WTC11 (cell line): ENCODE results near the gene ABCA13. TPM values are rescaled to one million over a fixed set of nuclear protein-coding genes. Genes with fewer than 3 reads are reported as not detected.
A peak's percentile ranks its signal among the peaks of the same experiment; 100 is the strongest.

Experiments used
- ATAC-seq: fragments of 200-7000 bp; cut with Tn5 transposase; 2 replicates; pipeline ENCODE4 v1.10.0; 2021; ENCODE audit warnings: mild to moderate bottlenecking, moderate library complexity
- CTCF ChIA-PET: fragments of 300-600 bp; sonication (Branson Sonifier 250); formaldehyde crosslinking; loops from one replicate; lab custom pipeline; 2021; ENCODE audit warnings: antibody characterized with exemption; lab: Charles Lee
- POLR2A ChIA-PET: fragments of 350-600 bp; sonication (Branson Sonifier 250); formaldehyde crosslinking; loops from one replicate; lab custom pipeline; 2021; ENCODE audit warnings: antibody characterized with exemption; lab: Charles Lee
- DNase-seq: peaks from one replicate; pipeline ENCODE4 v3.0.0; 2021; ENCODE audit warnings: low spot score
- H3K27ac Mint-ChIP-seq: 2 replicates; pipeline ENCODE4 v1.8.0; 2021; ENCODE audit warnings: mixed read lengths
- H3K27me3 Mint-ChIP-seq: 2 replicates; pipeline ENCODE4 v1.8.0; 2021; ENCODE audit warnings: low read depth, mild to moderate bottlenecking, moderate library complexity, mixed read lengths
- H3K36me3 Mint-ChIP-seq: 2 replicates; pipeline ENCODE4 v1.8.0; 2021; ENCODE audit warnings: mixed read lengths
- H3K4me1 Mint-ChIP-seq: 2 replicates; pipeline ENCODE4 v1.8.0; 2022; ENCODE audit warnings: mixed read lengths
- H3K4me3 Mint-ChIP-seq: 2 replicates; pipeline ENCODE4 v1.8.0; 2021; ENCODE audit warnings: mild to moderate bottlenecking, moderate library complexity, mixed read lengths
- H3K9me3 Mint-ChIP-seq: 2 replicates; pipeline ENCODE4 v1.8.0; 2021; ENCODE audit warnings: mixed read lengths
- CREM ChIP-seq: sonication (generic); formaldehyde crosslinking; IDR thresholded peaks from 2 replicates; pipeline ENCODE4 v1.8.1; 2022; ENCODE audit warnings: mild to moderate bottlenecking, missing genetic modification reagents, moderate library complexity
- CTCF ChIP-seq: fragments of 200-600 bp; IDR thresholded peaks from 2 replicates; pipeline ENCODE4 v1.8.0; 2022; ENCODE audit warnings: antibody characterized with exemption
- FOXK1 ChIP-seq: sonication (generic); formaldehyde crosslinking; IDR thresholded peaks from 2 replicates; pipeline ENCODE4 v1.8.0; 2022; ENCODE audit warnings: mild to moderate bottlenecking, moderate library complexity, missing genetic modification reagents
- FOXP4 ChIP-seq: sonication (generic); formaldehyde crosslinking; IDR thresholded peaks from 2 replicates; pipeline ENCODE4 v1.8.0; 2022; ENCODE audit warnings: mild to moderate bottlenecking, missing genetic modification reagents
- TCF7 ChIP-seq: sonication (generic); formaldehyde crosslinking; IDR thresholded peaks from 2 replicates; pipeline ENCODE4 v1.8.0; 2022; ENCODE audit warnings: mild to moderate bottlenecking, low read depth, missing genetic modification reagents, moderate library complexity
- TEAD1 ChIP-seq: sonication (generic); formaldehyde crosslinking; IDR thresholded peaks from 2 replicates; pipeline ENCODE4 v1.8.0; 2022; ENCODE audit warnings: mild to moderate bottlenecking, missing genetic modification reagents
- ZNF317 ChIP-seq: sonication (generic); formaldehyde crosslinking; IDR thresholded peaks from 2 replicates; pipeline ENCODE4 v1.8.1; 2023; ENCODE audit warnings: low read depth, mild to moderate bottlenecking, moderate library complexity, missing genetic modification reagents, borderline replicate concordance
- ZNF425 ChIP-seq: fragments of 250-450 bp; sonication (Bioruptor Pico); conservative IDR thresholded peaks from 2 replicates; pipeline ENCODE4 v1.9.0; 2021; ENCODE audit warnings: mild to moderate bottlenecking
- ZNF671 ChIP-seq: fragments of 250-450 bp; sonication (Bioruptor Pico); IDR thresholded peaks from 2 replicates; pipeline ENCODE4 v1.8.0; 2021; ENCODE audit warnings: mild to moderate bottlenecking
- total RNA-seq: library from RNA; stranded (reverse); gene quantifications from 3 replicates; pipeline ENCODE4 v1.2.3, GENCODE V29; 2021
- TF ChIP-seq, protein P1 (sequence below): sonication (generic); formaldehyde crosslinking; IDR thresholded peaks from 2 replicates; pipeline ENCODE4 v1.8.0; 2022; ENCODE audit warnings: mild to moderate bottlenecking, missing genetic modification reagents
- TF ChIP-seq, protein P2 (sequence below): sonication (generic); formaldehyde crosslinking; IDR thresholded peaks from 2 replicates; pipeline ENCODE4 v1.8.1; 2023; ENCODE audit warnings: mild to moderate bottlenecking, moderate library complexity, missing genetic modification reagents
- TF ChIP-seq, protein P3 (sequence below): sonication (generic); formaldehyde crosslinking; IDR thresholded peaks from 2 replicates; pipeline ENCODE4 v1.8.1; 2022; ENCODE audit warnings: mild to moderate bottlenecking, missing genetic modification reagents, moderate library complexity, borderline replicate concordance

ABCA13 gene
- total RNA-seq, 1 experiment from 2014 or later: 0.04 TPM

- POLR2A ChIA-PET: no interaction called here
- H3K4me1 Mint-ChIP-seq: peaks cover 28% of the 10 kb centered on the region
- H3K27me3 Mint-ChIP-seq: no peaks in the 10 kb centered on the region
- TF ChIP-seq TCF7 (CRISPR knock-in tag) (no peak), ZNF671 (no peak), FOXK1 (CRISPR knock-in tag) (no peak), CREM (CRISPR knock-in tag) (no peak), CTCF (no peak)
- TF ChIP-seq, protein P1, sequence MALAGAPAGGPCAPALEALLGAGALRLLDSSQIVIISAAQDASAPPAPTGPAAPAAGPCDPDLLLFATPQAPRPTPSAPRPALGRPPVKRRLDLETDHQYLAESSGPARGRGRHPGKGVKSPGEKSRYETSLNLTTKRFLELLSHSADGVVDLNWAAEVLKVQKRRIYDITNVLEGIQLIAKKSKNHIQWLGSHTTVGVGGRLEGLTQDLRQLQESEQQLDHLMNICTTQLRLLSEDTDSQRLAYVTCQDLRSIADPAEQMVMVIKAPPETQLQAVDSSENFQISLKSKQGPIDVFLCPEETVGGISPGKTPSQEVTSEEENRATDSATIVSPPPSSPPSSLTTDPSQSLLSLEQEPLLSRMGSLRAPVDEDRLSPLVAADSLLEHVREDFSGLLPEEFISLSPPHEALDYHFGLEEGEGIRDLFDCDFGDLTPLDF: no peak
- CTCF ChIA-PET: interaction anchor here (1.2 kb wide), 1 partner anchor 52 kb away, joined by 3 read pairs; no protein-coding TSS in a partner anchor
- H3K4me3 Mint-ChIP-seq: no peak overlapping the region
- H3K27ac Mint-ChIP-seq: no peak overlapping the region
- no peak for DNase-seq
- no peaks in the 10 kb centered on the region for H3K36me3 Mint-ChIP-seq
- peak; percentile 62 for ATAC-seq
- H3K9me3 Mint-ChIP-seq: no peaks in the 10 kb centered on the region
These were observed 79.2 kb downstream of the ABCA13 start for GRCh38 chr7:48250441-48250951.

DNA sequence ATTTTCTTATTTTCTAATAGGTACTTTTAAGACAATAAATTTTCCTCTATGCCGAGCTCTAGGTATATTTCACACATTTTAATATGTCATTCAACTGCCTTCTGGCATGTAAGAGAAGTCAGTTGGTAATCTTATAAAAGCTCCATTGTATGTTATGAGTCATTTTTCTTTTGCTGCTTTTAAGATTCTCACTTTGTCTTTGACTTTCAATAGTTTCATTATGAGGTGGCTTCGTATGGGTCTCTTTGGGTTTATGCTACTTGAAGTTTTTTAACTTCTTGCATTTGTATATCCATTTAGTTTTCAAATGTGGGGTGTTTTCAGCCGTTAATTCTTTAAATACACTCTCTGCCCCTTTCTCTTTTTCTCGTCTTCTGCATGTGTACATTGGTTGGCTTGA is 80.5 kb downstream of the ABCA13 start:
- TF ChIP-seq, protein P2, sequence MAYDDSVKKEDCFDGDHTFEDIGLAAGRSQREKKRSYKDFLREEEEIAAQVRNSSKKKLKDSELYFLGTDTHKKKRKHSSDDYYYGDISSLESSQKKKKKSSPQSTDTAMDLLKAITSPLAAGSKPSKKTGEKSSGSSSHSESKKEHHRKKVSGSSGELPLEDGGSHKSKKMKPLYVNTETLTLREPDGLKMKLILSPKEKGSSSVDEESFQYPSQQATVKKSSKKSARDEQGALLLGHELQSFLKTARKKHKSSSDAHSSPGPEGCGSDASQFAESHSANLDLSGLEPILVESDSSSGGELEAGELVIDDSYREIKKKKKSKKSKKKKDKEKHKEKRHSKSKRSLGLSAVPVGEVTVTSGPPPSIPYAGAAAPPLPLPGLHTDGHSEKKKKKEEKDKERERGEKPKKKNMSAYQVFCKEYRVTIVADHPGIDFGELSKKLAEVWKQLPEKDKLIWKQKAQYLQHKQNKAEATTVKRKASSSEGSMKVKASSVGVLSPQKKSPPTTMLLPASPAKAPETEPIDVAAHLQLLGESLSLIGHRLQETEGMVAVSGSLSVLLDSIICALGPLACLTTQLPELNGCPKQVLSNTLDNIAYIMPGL: no peak
- TF ChIP-seq FOXK1 (CRISPR knock-in tag) (no peak), FOXP4 (CRISPR knock-in tag) (no peak)
- H3K27ac Mint-ChIP-seq: no peak overlapping the region
- no peaks in the 10 kb centered on the region for H3K27me3 Mint-ChIP-seq
- no peak for ATAC-seq
- ChIA-PET POLR2A (no interaction called here), CTCF (interaction anchor here (1.2 kb wide), 1 partner anchor 53 kb away, joined by 3 read pairs; no protein-coding TSS in a partner anchor)
- H3K4me1 Mint-ChIP-seq: peaks cover 28% of the 10 kb centered on the region
- no peaks in the 10 kb centered on the region for H3K36me3 Mint-ChIP-seq
- no peak for DNase-seq
- H3K4me3 Mint-ChIP-seq: no peak overlapping the region
- no peaks in the 10 kb centered on the region for H3K9me3 Mint-ChIP-seq

DNA sequence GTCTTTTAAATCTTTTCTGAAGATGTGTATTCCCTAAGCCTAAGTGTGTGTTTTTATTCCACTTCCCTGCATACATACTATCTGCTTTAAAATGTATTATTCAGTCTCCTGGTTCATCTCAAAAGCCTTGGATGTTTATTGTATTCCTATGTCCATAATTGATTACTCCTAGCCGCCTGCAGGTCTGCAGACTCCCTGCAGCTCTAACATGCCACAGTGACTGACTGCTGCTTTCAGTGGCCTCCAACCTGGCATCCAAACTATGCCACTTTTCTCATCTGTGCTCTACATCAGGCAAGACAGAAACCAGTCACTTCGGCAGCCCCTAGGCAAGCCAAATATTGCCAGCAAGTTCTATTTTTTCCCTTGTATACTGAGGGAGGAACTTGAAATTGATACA is 81.7 kb downstream of the ABCA13 start:
- H3K27ac Mint-ChIP-seq: no peak overlapping the region
- no peaks in the 10 kb centered on the region for H3K36me3 Mint-ChIP-seq
- H3K4me1 Mint-ChIP-seq: peaks cover 28% of the 10 kb centered on the region
- no peaks in the 10 kb centered on the region for H3K27me3 Mint-ChIP-seq
- DNase-seq: no peak
- no peaks in the 10 kb centered on the region for H3K9me3 Mint-ChIP-seq
- peak; percentile 88 for ATAC-seq
- H3K4me3 Mint-ChIP-seq: no peak overlapping the region
- no peak for TF ChIP-seq TEAD1 (CRISPR knock-in tag)
- TF ChIP-seq, protein P3, sequence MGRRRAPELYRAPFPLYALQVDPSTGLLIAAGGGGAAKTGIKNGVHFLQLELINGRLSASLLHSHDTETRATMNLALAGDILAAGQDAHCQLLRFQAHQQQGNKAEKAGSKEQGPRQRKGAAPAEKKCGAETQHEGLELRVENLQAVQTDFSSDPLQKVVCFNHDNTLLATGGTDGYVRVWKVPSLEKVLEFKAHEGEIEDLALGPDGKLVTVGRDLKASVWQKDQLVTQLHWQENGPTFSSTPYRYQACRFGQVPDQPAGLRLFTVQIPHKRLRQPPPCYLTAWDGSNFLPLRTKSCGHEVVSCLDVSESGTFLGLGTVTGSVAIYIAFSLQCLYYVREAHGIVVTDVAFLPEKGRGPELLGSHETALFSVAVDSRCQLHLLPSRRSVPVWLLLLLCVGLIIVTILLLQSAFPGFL (CRISPR knock-in tag): no peak
- no peak for TF ChIP-seq ZNF317
- TF ChIP-seq ZNF425 (CRISPR knock-in tag): no peak
- ChIA-PET CTCF (no interaction called here), POLR2A (no interaction called here)
